ENCODE results near the gene CLDN4.

- TF ChIP-seq CTCF (IDR thresholded peaks at IDR 0.05; ENCODE audit: insufficient read depth, low read length) (no peak), POLR2AphosphoS5 (IDR thresholded peaks at IDR 0.05; ENCODE audit: low read depth) (peak; percentile 22; the same call in 1 of the 2 replicates), REST (IDR thresholded peaks at IDR 0.05; ENCODE audit: insufficient replicate concordance, low read depth) (no peak), SPI1 (IDR thresholded peaks at IDR 0.05; ENCODE audit: borderline replicate concordance, low read depth) (no peak)
Observed at GRCh38 chr7:73827567-73828106, 3.2 kb upstream of the CLDN4 start.
